ENCODE results near the gene SLC23A2. TPM values are rescaled to one million over a fixed set of nuclear protein-coding genes. Genes with fewer than 3 reads are reported as not detected.

The SLC23A2 gene
- total RNA-seq, 1 donor from 2014 or later, result 20.8 TPM

DNA sequence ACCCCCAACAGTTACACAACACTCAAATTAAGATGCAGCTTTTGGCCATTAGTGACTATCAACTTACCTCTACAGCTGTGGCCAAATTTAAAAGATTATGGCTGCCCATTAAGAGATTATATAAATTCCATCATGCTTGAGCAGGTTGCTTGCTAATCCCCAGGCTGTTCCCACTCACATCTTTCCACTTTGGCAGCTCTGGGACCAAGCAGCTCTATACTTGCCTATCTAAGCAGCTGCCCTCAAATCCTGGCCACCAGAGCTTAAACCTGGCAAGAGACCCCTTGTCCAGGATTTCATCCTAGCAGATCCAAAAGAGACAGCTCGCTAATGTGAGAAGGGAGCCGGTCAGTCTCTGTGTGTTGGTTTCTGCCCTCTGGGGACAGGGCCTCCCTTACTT is 127.9 kb downstream of the SLC23A2 start:
- FAIRE-seq, result no peak
- no peaks in the 10 kb centered on the region for H3K79me2 ChIP-seq (ENCODE audit: insufficient read depth, low read length)
- no peaks in the 10 kb centered on the region for H3K9me3 Mint-ChIP-seq (ENCODE audit: unreplicated experiment)
- H3K27ac Mint-ChIP-seq (ENCODE audit: unreplicated experiment), result no peak overlapping the region
- no peak for TF ChIP-seq CTCF (IDR thresholded peaks at IDR 0.05; ENCODE audit: insufficient read depth, low read depth, low read length)
- no peak for TF ChIP-seq EZH2 (IDR thresholded peaks at IDR 0.05; ENCODE audit: insufficient read depth, low read length)
- no peaks in the 10 kb centered on the region for H3K4me1 ChIP-seq (ENCODE audit: insufficient read depth, low read length)
- H3K27me3 Mint-ChIP-seq (ENCODE audit: low read depth, unreplicated experiment), result no peaks in the 10 kb centered on the region
- DNase-seq (ENCODE audit: low read depth), result no peak
- H3K4me2 ChIP-seq (ENCODE audit: low read length), result no peak overlapping the region
- H3K4me3 ChIP-seq (ENCODE audit: insufficient read depth, low read depth, low read length), result no peak overlapping the region
- no peaks in the 10 kb centered on the region for H3K27me3 ChIP-seq (ENCODE audit: insufficient read depth, low read length)
- no peak overlapping the region for H3K27ac ChIP-seq (ENCODE audit: low read depth, low read length)
- no peak overlapping the region for H3K9ac ChIP-seq (ENCODE audit: low read length)
- no peak overlapping the region for H2AFZ ChIP-seq (ENCODE audit: low read depth, low read length)
- H4K20me1 ChIP-seq (ENCODE audit: insufficient read depth, low read length), result no peaks in the 10 kb centered on the region
- H3K36me3 Mint-ChIP-seq (ENCODE audit: low read depth, unreplicated experiment), result peaks cover 10% of the 10 kb centered on the region
- no peak overlapping the region for H3K4me3 Mint-ChIP-seq (ENCODE audit: unreplicated experiment)
- H3K36me3 ChIP-seq (ENCODE audit: insufficient read depth, low read length), result no peaks in the 10 kb centered on the region
- H3K4me1 Mint-ChIP-seq (ENCODE audit: low read depth, unreplicated experiment), result no peaks in the 10 kb centered on the region
- H3K9me3 ChIP-seq (ENCODE audit: insufficient read depth, low read depth, low read length), result no peaks in the 10 kb centered on the region

GRCh38 chr20:4871486-4871885 is 129.8 kb downstream of the SLC23A2 start:
- no peaks in the 10 kb centered on the region for H3K9me3 Mint-ChIP-seq (ENCODE audit: unreplicated experiment)
- Histone ChIP-seq H3K4me3 (ENCODE audit: insufficient read depth, low read depth, low read length) (no peak overlapping the region), H3K4me1 (ENCODE audit: insufficient read depth, low read length) (no peaks in the 10 kb centered on the region), H3K36me3 (ENCODE audit: insufficient read depth, low read length) (no peaks in the 10 kb centered on the region), H4K20me1 (ENCODE audit: insufficient read depth, low read length) (no peaks in the 10 kb centered on the region), H3K9ac (ENCODE audit: low read length) (no peak overlapping the region), H3K27ac (ENCODE audit: low read depth, low read length) (no peak overlapping the region), H2AFZ (ENCODE audit: low read depth, low read length) (no peak overlapping the region), H3K27me3 (ENCODE audit: insufficient read depth, low read length) (no peaks in the 10 kb centered on the region), H3K79me2 (ENCODE audit: insufficient read depth, low read length) (no peaks in the 10 kb centered on the region), H3K4me2 (ENCODE audit: low read length) (no peak overlapping the region), H3K9me3 (ENCODE audit: insufficient read depth, low read depth, low read length) (no peaks in the 10 kb centered on the region)
- no peak for TF ChIP-seq EZH2 (IDR thresholded peaks at IDR 0.05; ENCODE audit: insufficient read depth, low read length)
- no peak for TF ChIP-seq CTCF (IDR thresholded peaks at IDR 0.05; ENCODE audit: insufficient read depth, low read depth, low read length)
- H3K4me1 Mint-ChIP-seq (ENCODE audit: low read depth, unreplicated experiment), result no peaks in the 10 kb centered on the region
- H3K36me3 Mint-ChIP-seq (ENCODE audit: low read depth, unreplicated experiment), result peaks cover 17% of the 10 kb centered on the region
- DNase-seq (ENCODE audit: low read depth), result no peak
- no peaks in the 10 kb centered on the region for H3K27me3 Mint-ChIP-seq (ENCODE audit: low read depth, unreplicated experiment)
- no peak overlapping the region for H3K4me3 Mint-ChIP-seq (ENCODE audit: unreplicated experiment)
- no peak for FAIRE-seq
- no peak overlapping the region for H3K27ac Mint-ChIP-seq (ENCODE audit: unreplicated experiment)

GRCh38 chr20:4870906-4871305 is 130.4 kb downstream of the SLC23A2 start:
- no peak for TF ChIP-seq CTCF (IDR thresholded peaks at IDR 0.05; ENCODE audit: insufficient read depth, low read depth, low read length)
- TF ChIP-seq EZH2 (IDR thresholded peaks at IDR 0.05; ENCODE audit: insufficient read depth, low read length), result no peak
- no peaks in the 10 kb centered on the region for H3K9me3 Mint-ChIP-seq (ENCODE audit: unreplicated experiment)
- no peak overlapping the region for H3K4me3 Mint-ChIP-seq (ENCODE audit: unreplicated experiment)
- no peak for FAIRE-seq
- Histone ChIP-seq H3K27ac (ENCODE audit: low read depth, low read length) (no peak overlapping the region), H3K9me3 (ENCODE audit: insufficient read depth, low read depth, low read length) (no peaks in the 10 kb centered on the region), H3K27me3 (ENCODE audit: insufficient read depth, low read length) (no peaks in the 10 kb centered on the region), H3K36me3 (ENCODE audit: insufficient read depth, low read length) (no peaks in the 10 kb centered on the region), H3K79me2 (ENCODE audit: insufficient read depth, low read length) (no peaks in the 10 kb centered on the region), H3K4me1 (ENCODE audit: insufficient read depth, low read length) (no peaks in the 10 kb centered on the region), H3K4me2 (ENCODE audit: low read length) (no peak overlapping the region), H4K20me1 (ENCODE audit: insufficient read depth, low read length) (no peaks in the 10 kb centered on the region), H2AFZ (ENCODE audit: low read depth, low read length) (no peak overlapping the region), H3K4me3 (ENCODE audit: insufficient read depth, low read depth, low read length) (no peak overlapping the region), H3K9ac (ENCODE audit: low read length) (no peak overlapping the region)
- no peaks in the 10 kb centered on the region for H3K27me3 Mint-ChIP-seq (ENCODE audit: low read depth, unreplicated experiment)
- DNase-seq (ENCODE audit: low read depth), result no peak
- H3K36me3 Mint-ChIP-seq (ENCODE audit: low read depth, unreplicated experiment), result peaks cover 16% of the 10 kb centered on the region
- H3K4me1 Mint-ChIP-seq (ENCODE audit: low read depth, unreplicated experiment), result no peaks in the 10 kb centered on the region
- H3K27ac Mint-ChIP-seq (ENCODE audit: unreplicated experiment), result no peak overlapping the region

All from astrocyte (in vitro differentiated cells and primary cell).